ENCODE measurements around the gene CFAP20.

The CFAP20 gene

GRCh38 chr16:58118801-58119508 lies 10.2 kb downstream of the CFAP20 start:
- Histone ChIP-seq H3K79me2 (ENCODE audit: insufficient read depth, low read length) (peaks cover 69% of the 10 kb centered on the region), H3K36me3 (ENCODE audit: low read length) (peaks cover 23% of the 10 kb centered on the region), H4K20me1 (ENCODE audit: low read depth, low read length) (peaks cover 25% of the 10 kb centered on the region)

GRCh38 chr16:58116529-58116928 lies 12.7 kb downstream of the CFAP20 start:
- Histone ChIP-seq H3K4me3 (ENCODE audit: insufficient read depth, low read length, poor library complexity, severe bottlenecking) (no peak overlapping the region), H3K9me3 (ENCODE audit: insufficient read depth, low read length) (no peaks in the 10 kb centered on the region), H3F3A (ENCODE audit: insufficient read depth) (no peaks in the 10 kb centered on the region), H4K20me1 (ENCODE audit: low read depth, low read length) (peaks cover 18% of the 10 kb centered on the region), H3K79me2 (ENCODE audit: insufficient read depth, low read length) (peaks cover 49% of the 10 kb centered on the region), H3K4me2 (ENCODE audit: low read depth, low read length, poor library complexity, severe bottlenecking) (no peak overlapping the region), H3K27ac (ENCODE audit: low read depth, low read length) (no peak overlapping the region), H2AFZ (ENCODE audit: low read depth, low read length, severe bottlenecking) (no peak overlapping the region), H3K9ac (ENCODE audit: low read length) (no peak overlapping the region), H3K27me3 (ENCODE audit: low read length) (no peaks in the 10 kb centered on the region), H3K36me3 (ENCODE audit: low read length) (peaks cover 25% of the 10 kb centered on the region), H3K9me2 (replicated peaks; ENCODE audit: insufficient read depth, low read length) (no peaks in the 10 kb centered on the region)
- TF ChIP-seq EZH2phosphoT487 (conservative IDR thresholded peaks at IDR 0.05; ENCODE audit: low read length): no peak
- TF ChIP-seq, protein P1, sequence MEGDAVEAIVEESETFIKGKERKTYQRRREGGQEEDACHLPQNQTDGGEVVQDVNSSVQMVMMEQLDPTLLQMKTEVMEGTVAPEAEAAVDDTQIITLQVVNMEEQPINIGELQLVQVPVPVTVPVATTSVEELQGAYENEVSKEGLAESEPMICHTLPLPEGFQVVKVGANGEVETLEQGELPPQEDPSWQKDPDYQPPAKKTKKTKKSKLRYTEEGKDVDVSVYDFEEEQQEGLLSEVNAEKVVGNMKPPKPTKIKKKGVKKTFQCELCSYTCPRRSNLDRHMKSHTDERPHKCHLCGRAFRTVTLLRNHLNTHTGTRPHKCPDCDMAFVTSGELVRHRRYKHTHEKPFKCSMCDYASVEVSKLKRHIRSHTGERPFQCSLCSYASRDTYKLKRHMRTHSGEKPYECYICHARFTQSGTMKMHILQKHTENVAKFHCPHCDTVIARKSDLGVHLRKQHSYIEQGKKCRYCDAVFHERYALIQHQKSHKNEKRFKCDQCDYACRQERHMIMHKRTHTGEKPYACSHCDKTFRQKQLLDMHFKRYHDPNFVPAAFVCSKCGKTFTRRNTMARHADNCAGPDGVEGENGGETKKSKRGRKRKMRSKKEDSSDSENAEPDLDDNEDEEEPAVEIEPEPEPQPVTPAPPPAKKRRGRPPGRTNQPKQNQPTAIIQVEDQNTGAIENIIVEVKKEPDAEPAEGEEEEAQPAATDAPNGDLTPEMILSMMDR (IDR thresholded peaks at IDR 0.05; ENCODE audit: insufficient read depth, low read length, poor library complexity, severe bottlenecking): no peak

More at GRCh38 chr16:58118801-58119508, 10.2 kb downstream of the CFAP20 start:
- H2AFZ ChIP-seq (ENCODE audit: low read depth, low read length, severe bottlenecking): no peak overlapping the region
- no peak for TF ChIP-seq EZH2phosphoT487 (conservative IDR thresholded peaks at IDR 0.05; ENCODE audit: low read length)
- TF ChIP-seq, protein P1 (IDR thresholded peaks at IDR 0.05; ENCODE audit: insufficient read depth, low read length, poor library complexity, severe bottlenecking): no peak
- H3K27me3 ChIP-seq (ENCODE audit: low read length): no peaks in the 10 kb centered on the region
- no peaks in the 10 kb centered on the region for H3K9me2 ChIP-seq (replicated peaks; ENCODE audit: insufficient read depth, low read length)
- no peak overlapping the region for H3K9ac ChIP-seq (ENCODE audit: low read length)
- no peak overlapping the region for H3K4me3 ChIP-seq (ENCODE audit: insufficient read depth, low read length, poor library complexity, severe bottlenecking)
- H3K9me3 ChIP-seq (ENCODE audit: insufficient read depth, low read length): no peaks in the 10 kb centered on the region
- H3F3A ChIP-seq (ENCODE audit: insufficient read depth): no peaks in the 10 kb centered on the region
- H3K27ac ChIP-seq (ENCODE audit: low read depth, low read length): no peak overlapping the region
- no peak overlapping the region for H3K4me2 ChIP-seq (ENCODE audit: low read depth, low read length, poor library complexity, severe bottlenecking)

DNA sequence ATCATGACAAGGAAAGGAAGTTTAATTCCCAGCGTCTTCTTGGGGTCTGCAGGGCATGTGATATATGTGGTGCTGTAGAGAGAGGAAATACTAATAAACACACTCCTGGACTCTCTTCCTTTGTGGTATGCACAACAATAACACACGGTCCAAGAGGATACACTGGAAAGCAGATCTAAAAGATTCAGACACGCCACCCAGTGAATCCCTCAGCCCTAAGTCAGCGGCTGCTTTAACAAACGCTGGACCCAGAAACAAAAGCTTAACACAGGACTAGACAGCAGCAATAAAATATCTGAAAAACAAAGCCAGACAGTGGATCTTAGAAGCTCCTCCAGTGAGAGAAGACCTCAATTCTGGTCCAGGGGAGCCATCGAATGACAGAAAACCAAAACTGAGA lies 13.1 kb downstream of the CFAP20 start:
- H3K79me2 ChIP-seq (ENCODE audit: insufficient read depth, low read length): peaks cover 44% of the 10 kb centered on the region
- peaks cover 13% of the 10 kb centered on the region for H4K20me1 ChIP-seq (ENCODE audit: low read depth, low read length)
- H3K9me3 ChIP-seq (ENCODE audit: insufficient read depth, low read length): no peaks in the 10 kb centered on the region
- H3K27me3 ChIP-seq (ENCODE audit: low read length): no peaks in the 10 kb centered on the region
- H3K27ac ChIP-seq (ENCODE audit: low read depth, low read length): no peak overlapping the region
- no peak for TF ChIP-seq EZH2phosphoT487 (conservative IDR thresholded peaks at IDR 0.05; ENCODE audit: low read length)
- TF ChIP-seq, protein P1 (IDR thresholded peaks at IDR 0.05; ENCODE audit: insufficient read depth, low read length, poor library complexity, severe bottlenecking): no peak
- H3K36me3 ChIP-seq (ENCODE audit: low read length): peaks cover 25% of the 10 kb centered on the region
- no peak overlapping the region for H2AFZ ChIP-seq (ENCODE audit: low read depth, low read length, severe bottlenecking)
- H3K4me2 ChIP-seq (ENCODE audit: low read depth, low read length, poor library complexity, severe bottlenecking): no peak overlapping the region
- H3K9ac ChIP-seq (ENCODE audit: low read length): no peak overlapping the region
- H3K4me3 ChIP-seq (ENCODE audit: insufficient read depth, low read length, poor library complexity, severe bottlenecking): no peak overlapping the region
- H3K9me2 ChIP-seq (replicated peaks; ENCODE audit: insufficient read depth, low read length): no peaks in the 10 kb centered on the region
- H3F3A ChIP-seq (ENCODE audit: insufficient read depth): no peaks in the 10 kb centered on the region

Data from SU-DHL-6 (cell line).